Chondrocyte (in vitro differentiated cells): ENCODE measurements around the gene CAV2. TPM values are rescaled to one million over a fixed set of nuclear protein-coding genes. Genes with fewer than 3 reads are reported as not detected.

Experiments
- DNase-seq: peaks from one replicate; pipeline ENCODE4 v3.0.0; 2021; ENCODE audit warnings: mixed read lengths, low spot score
- H3K27ac Mint-ChIP-seq: one replicate; pipeline ENCODE4 v1.8.0; 2021; ENCODE audit warnings: mild to moderate bottlenecking, moderate library complexity, mixed read lengths; ENCODE audit not compliant: unreplicated experiment
- H3K27me3 Mint-ChIP-seq: 2 replicates; pipeline ENCODE4 v1.8.0; 2021; ENCODE audit warnings: low read depth, mixed read lengths
- H3K36me3 Mint-ChIP-seq: 2 replicates; pipeline ENCODE4 v1.8.0; 2021; ENCODE audit warnings: low read depth, mixed read lengths
- H3K4me1 Mint-ChIP-seq: 2 replicates; pipeline ENCODE4 v1.8.0; 2021; ENCODE audit warnings: low read depth, mild to moderate bottlenecking, mixed read lengths
- H3K4me3 Mint-ChIP-seq: one replicate; pipeline ENCODE4 v1.8.0; 2021; ENCODE audit warnings: mild to moderate bottlenecking, moderate library complexity, mixed read lengths; ENCODE audit not compliant: unreplicated experiment
- H3K9me3 Mint-ChIP-seq: 2 replicates; pipeline ENCODE4 v1.8.0; 2021; ENCODE audit warnings: low read depth, mixed read lengths
- total RNA-seq: library from RNA; stranded (reverse); gene quantifications from 3 replicates; pipeline ENCODE4 v1.2.1, GENCODE V29; 2021
- TF ChIP-seq, protein P1 (sequence below): fragments of 200-600 bp; sonication (generic); IDR thresholded peaks from 2 replicates; pipeline ENCODE4 v1.5.0; 2021; ENCODE audit warnings: antibody characterized with exemption, mild to moderate bottlenecking, moderate library complexity

Gene CAV2
- total RNA-seq, 1 donor from 2014 or later = 127 TPM

DNA sequence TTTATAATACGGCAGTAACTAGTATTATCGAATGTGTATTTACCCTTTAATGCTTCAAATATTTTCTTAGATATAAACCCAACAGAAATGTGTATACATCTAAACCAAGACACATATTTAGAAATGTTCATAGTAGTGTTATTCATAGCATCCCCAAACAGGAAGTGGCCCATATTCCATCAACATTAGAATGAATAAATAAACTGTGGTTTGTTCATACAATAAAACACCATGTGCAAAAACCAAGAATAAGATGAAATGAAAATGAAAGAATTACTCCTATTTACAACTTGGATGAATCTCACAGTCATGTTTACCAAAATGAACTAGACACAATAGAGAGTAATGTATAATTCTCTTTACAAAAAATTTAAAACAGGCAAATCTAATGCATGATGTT is 9.2 kb upstream of the CAV2 start:
- DNase-seq = no peak
- H3K27ac Mint-ChIP-seq = no peak overlapping the region
- TF ChIP-seq, protein P1, sequence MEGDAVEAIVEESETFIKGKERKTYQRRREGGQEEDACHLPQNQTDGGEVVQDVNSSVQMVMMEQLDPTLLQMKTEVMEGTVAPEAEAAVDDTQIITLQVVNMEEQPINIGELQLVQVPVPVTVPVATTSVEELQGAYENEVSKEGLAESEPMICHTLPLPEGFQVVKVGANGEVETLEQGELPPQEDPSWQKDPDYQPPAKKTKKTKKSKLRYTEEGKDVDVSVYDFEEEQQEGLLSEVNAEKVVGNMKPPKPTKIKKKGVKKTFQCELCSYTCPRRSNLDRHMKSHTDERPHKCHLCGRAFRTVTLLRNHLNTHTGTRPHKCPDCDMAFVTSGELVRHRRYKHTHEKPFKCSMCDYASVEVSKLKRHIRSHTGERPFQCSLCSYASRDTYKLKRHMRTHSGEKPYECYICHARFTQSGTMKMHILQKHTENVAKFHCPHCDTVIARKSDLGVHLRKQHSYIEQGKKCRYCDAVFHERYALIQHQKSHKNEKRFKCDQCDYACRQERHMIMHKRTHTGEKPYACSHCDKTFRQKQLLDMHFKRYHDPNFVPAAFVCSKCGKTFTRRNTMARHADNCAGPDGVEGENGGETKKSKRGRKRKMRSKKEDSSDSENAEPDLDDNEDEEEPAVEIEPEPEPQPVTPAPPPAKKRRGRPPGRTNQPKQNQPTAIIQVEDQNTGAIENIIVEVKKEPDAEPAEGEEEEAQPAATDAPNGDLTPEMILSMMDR = no peak
- H3K4me1 Mint-ChIP-seq = peaks cover 59% of the 10 kb centered on the region
- H3K9me3 Mint-ChIP-seq = no peaks in the 10 kb centered on the region
- H3K4me3 Mint-ChIP-seq = no peak overlapping the region
- no peaks in the 10 kb centered on the region for H3K27me3 Mint-ChIP-seq
- H3K36me3 Mint-ChIP-seq = no peaks in the 10 kb centered on the region

DNA sequence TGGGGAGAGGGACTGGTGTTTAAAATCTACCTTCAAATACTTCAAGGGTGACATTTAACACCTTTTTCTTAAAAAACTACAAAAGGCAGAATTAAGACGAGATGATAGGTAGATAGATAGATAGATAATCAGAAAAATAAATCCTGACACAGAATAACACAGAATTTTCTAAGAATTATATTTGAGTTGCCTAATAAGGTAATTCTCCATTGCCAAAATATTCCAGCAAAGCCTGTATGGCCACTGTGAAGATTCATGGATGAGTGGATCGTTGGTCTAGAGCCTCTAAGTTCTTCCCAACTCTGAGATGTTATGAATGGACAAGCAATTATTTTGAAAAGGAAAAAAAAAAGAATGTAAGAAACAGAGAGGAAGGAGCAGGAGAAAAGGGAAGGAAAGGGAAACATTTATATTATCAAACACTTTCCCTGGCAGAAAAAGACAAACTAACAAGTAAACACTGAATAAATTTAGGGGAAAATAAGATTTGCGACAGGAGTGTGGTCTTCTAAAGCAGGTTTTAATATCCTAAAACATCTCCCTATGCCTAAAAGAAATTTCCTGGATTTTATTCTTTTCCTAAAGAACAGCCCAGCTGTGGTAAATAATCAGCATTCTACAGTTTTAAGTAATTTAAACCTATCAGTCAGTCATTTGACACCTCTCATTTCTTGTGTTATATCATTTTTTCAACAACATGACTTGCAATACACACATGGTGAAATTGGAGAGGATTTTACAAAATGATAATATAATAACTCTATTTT is 7.5 kb upstream of the CAV2 start:
- Mint-ChIP-seq H3K9me3 (peaks cover 3% of the 10 kb centered on the region), H3K27ac (peak overlapping the region; percentile 53)
- TF ChIP-seq, protein P1 = no peak

DNA sequence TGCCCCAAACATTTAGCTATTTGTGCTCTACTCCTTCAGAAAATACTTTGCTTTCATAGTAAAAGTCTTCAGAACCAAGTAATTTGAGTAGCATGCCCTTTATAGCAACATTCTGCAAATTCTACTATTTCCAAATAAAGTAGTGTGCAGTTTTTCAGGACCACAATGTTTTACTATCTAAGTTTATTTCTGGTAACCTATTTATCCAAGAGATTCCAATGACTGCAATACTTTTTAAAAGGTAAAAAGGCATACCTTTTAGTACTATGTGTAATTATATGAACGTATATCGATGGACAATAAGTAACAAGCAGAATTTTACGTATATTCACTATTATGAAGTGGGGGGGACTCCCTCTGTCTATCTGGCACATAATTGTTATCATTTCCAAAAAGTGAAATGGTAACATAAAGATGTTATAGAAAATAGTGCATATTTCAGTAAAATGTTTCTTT is 6.9 kb upstream of the CAV2 start:
- H3K4me1 Mint-ChIP-seq = peaks cover 49% of the 10 kb centered on the region
- no peaks in the 10 kb centered on the region for H3K27me3 Mint-ChIP-seq
- DNase-seq = no peak

More for the DNA sequence above, 7.5 kb upstream of the CAV2 start:
- Mint-ChIP-seq H3K4me1 (peaks cover 52% of the 10 kb centered on the region), H3K36me3 (no peaks in the 10 kb centered on the region), H3K27me3 (no peaks in the 10 kb centered on the region), H3K4me3 (no peak overlapping the region)
- no peak for DNase-seq

DNA sequence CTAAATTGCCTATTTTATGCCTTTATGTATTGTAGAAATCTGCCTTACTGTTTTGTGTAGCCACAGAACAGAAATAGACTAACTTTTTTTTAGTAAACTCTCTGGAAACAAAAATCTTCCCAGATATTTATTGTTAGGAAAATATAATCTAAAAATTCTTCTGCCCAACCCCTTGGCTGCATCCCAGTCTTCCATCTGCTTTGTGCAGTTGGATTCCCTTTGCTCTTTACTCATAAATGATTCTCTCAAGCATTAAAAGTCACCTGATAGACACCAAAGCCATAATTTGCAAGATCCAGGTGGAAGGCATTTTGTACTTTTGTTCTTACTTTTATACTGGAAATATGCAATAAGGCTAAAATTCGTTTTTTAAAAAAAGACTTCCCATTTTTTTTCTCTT is 6.1 kb upstream of the CAV2 start:
- H3K36me3 Mint-ChIP-seq = no peaks in the 10 kb centered on the region
- peak overlapping the region; percentile 50 for H3K27ac Mint-ChIP-seq
- peaks cover 3% of the 10 kb centered on the region for H3K9me3 Mint-ChIP-seq
- TF ChIP-seq, protein P1 = no peak
- DNase-seq = no peak
- no peak overlapping the region for H3K4me3 Mint-ChIP-seq
- peaks cover 52% of the 10 kb centered on the region for H3K4me1 Mint-ChIP-seq
- H3K27me3 Mint-ChIP-seq = no peaks in the 10 kb centered on the region

More for the DNA sequence above, 6.9 kb upstream of the CAV2 start:
- Mint-ChIP-seq H3K4me3 (no peak overlapping the region), H3K9me3 (peaks cover 3% of the 10 kb centered on the region), H3K27ac (peak overlapping the region; percentile 53), H3K36me3 (no peaks in the 10 kb centered on the region)
- TF ChIP-seq, protein P1 = no peak

DNA sequence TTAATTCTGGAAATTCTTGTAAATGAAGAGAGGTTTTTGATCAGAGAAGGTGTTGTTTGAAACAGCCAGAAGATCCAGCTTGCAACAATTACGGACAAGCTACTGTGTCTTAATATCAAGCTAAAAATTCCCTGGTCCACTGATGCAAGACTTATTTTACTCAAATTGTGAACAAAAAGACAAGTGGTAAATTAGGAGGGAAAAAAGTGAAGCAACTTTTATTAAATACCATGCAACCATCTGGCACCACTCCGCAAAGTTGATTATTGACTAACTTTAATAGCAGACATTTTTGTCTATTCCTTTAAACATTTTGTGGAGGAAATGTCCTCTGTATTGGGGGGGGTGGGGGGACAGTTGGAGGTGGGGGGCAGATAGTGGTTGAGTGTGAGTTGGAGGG is 5.1 kb upstream of the CAV2 start:
- H3K4me3 Mint-ChIP-seq = no peak overlapping the region
- peaks cover 3% of the 10 kb centered on the region for H3K9me3 Mint-ChIP-seq

More for the DNA sequence above, 5.1 kb upstream of the CAV2 start:
- H3K27ac Mint-ChIP-seq = no peak overlapping the region
- peaks cover 53% of the 10 kb centered on the region for H3K4me1 Mint-ChIP-seq
- DNase-seq = no peak
- H3K36me3 Mint-ChIP-seq = no peaks in the 10 kb centered on the region
- TF ChIP-seq, protein P1 = no peak
- H3K27me3 Mint-ChIP-seq = no peaks in the 10 kb centered on the region
